HepG2 (cell line): Measurements from ENCODE around the gene UBAC1.

Experiments used
- EHMT2 ChIP-seq: fragments of 200-600 bp; sonication (generic); IDR thresholded peaks from 2 replicates; pipeline ENCODE4 v1.7.0; 2017; ENCODE audit warnings: antibody characterized with exemption, low read depth, low read length, borderline replicate concordance
- FOXJ3 ChIP-seq: sonication (generic); formaldehyde crosslinking; IDR thresholded peaks from 2 replicates; pipeline ENCODE4 v1.4.0; 2020; ENCODE audit warnings: missing genetic modification reagents, mild to moderate bottlenecking, borderline replicate concordance
- PRPF4 ChIP-seq: fragments of 200-400 bp; formaldehyde crosslinking; IDR thresholded peaks from 2 replicates; pipeline ENCODE4 v1.6.1; 2016; ENCODE audit warnings: low read length, low read depth; ENCODE audit not compliant: poor library complexity, severe bottlenecking
- ZEB1 ChIP-seq: IDR thresholded peaks from 2 replicates; pipeline ENCODE4 v1.6.1; 2012; ENCODE audit warnings: mild to moderate bottlenecking, low read depth, inconsistent platforms; ENCODE audit not compliant: insufficient replicate concordance
- ZNF292 ChIP-seq: sonication (generic); formaldehyde crosslinking; IDR thresholded peaks from 2 replicates; pipeline ENCODE4 v1.8.1; 2022; ENCODE audit warnings: mild to moderate bottlenecking, low read depth, missing genetic modification reagents, borderline replicate concordance
- ZNF589 ChIP-seq: sonication (generic); formaldehyde crosslinking; conservative IDR thresholded peaks from 2 replicates; pipeline ENCODE4 v1.8.0; 2022; ENCODE audit warnings: mild to moderate bottlenecking, moderate library complexity, missing genetic modification reagents
- ZNF761 ChIP-seq: sonication (generic); formaldehyde crosslinking; conservative IDR thresholded peaks from 2 replicates; pipeline ENCODE4 v1.4.0; 2020; ENCODE audit warnings: mild to moderate bottlenecking, missing genetic modification reagents
- TF ChIP-seq, protein P1 (sequence below): sonication (generic); formaldehyde crosslinking; IDR thresholded peaks from 2 replicates; pipeline ENCODE4 v1.4.0; 2020; ENCODE audit warnings: mild to moderate bottlenecking, missing genetic modification reagents
- TF ChIP-seq, protein P2 (sequence below): sonication (generic); formaldehyde crosslinking; IDR thresholded peaks from 2 replicates; pipeline ENCODE4 v1.5.0; 2020; ENCODE audit warnings: mild to moderate bottlenecking, missing genetic modification reagents, moderate library complexity
- TF ChIP-seq, protein P3 (sequence below): sonication (generic); formaldehyde crosslinking; IDR thresholded peaks from 2 replicates; pipeline ENCODE4 v1.4.0; 2020; ENCODE audit warnings: missing genetic modification reagents, borderline replicate concordance

DNA sequence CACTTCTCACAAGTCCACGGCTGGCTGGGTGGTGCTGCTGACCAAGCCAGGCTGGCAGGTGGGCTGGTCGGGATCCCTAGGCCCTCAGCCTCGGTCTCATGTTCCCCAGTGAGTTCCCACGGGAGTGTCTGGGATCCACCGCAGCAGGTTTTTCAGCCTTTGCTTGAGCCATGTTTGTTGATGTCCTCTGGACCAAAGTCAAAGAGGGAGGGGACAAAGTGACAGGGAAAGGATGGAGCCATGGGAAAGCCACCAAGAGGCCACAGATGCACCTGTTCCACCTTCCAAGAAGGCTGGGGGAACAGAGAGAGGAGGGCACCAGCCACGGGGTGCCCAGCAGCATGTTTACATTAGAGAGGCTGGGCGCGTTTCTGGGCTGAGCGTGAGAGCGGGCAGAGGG is 2.8 kb upstream of the UBAC1 start:
- no peak for TF ChIP-seq EHMT2
- no peak for TF ChIP-seq ZNF761 (CRISPR knock-in tag)
- TF ChIP-seq ZNF292 (CRISPR knock-in tag): no peak
- TF ChIP-seq ZNF589 (CRISPR knock-in tag): no peak
- no peak for TF ChIP-seq FOXJ3
- no peak for TF ChIP-seq PRPF4
- TF ChIP-seq, protein P1, sequence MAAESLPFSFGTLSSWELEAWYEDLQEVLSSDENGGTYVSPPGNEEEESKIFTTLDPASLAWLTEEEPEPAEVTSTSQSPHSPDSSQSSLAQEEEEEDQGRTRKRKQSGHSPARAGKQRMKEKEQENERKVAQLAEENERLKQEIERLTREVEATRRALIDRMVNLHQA (CRISPR knock-in tag): no peak
- TF ChIP-seq, protein P2, sequence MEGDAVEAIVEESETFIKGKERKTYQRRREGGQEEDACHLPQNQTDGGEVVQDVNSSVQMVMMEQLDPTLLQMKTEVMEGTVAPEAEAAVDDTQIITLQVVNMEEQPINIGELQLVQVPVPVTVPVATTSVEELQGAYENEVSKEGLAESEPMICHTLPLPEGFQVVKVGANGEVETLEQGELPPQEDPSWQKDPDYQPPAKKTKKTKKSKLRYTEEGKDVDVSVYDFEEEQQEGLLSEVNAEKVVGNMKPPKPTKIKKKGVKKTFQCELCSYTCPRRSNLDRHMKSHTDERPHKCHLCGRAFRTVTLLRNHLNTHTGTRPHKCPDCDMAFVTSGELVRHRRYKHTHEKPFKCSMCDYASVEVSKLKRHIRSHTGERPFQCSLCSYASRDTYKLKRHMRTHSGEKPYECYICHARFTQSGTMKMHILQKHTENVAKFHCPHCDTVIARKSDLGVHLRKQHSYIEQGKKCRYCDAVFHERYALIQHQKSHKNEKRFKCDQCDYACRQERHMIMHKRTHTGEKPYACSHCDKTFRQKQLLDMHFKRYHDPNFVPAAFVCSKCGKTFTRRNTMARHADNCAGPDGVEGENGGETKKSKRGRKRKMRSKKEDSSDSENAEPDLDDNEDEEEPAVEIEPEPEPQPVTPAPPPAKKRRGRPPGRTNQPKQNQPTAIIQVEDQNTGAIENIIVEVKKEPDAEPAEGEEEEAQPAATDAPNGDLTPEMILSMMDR: no peak
- no peak for TF ChIP-seq ZEB1
- TF ChIP-seq, protein P3, sequence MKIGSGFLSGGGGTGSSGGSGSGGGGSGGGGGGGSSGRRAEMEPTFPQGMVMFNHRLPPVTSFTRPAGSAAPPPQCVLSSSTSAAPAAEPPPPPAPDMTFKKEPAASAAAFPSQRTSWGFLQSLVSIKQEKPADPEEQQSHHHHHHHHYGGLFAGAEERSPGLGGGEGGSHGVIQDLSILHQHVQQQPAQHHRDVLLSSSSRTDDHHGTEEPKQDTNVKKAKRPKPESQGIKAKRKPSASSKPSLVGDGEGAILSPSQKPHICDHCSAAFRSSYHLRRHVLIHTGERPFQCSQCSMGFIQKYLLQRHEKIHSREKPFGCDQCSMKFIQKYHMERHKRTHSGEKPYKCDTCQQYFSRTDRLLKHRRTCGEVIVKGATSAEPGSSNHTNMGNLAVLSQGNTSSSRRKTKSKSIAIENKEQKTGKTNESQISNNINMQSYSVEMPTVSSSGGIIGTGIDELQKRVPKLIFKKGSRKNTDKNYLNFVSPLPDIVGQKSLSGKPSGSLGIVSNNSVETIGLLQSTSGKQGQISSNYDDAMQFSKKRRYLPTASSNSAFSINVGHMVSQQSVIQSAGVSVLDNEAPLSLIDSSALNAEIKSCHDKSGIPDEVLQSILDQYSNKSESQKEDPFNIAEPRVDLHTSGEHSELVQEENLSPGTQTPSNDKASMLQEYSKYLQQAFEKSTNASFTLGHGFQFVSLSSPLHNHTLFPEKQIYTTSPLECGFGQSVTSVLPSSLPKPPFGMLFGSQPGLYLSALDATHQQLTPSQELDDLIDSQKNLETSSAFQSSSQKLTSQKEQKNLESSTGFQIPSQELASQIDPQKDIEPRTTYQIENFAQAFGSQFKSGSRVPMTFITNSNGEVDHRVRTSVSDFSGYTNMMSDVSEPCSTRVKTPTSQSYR (CRISPR knock-in tag): no peak
